ENCODE data around the gene CFAP206. TPM values are rescaled to one million over a fixed set of nuclear protein-coding genes. Genes with fewer than 3 reads are reported as not detected.
"Not testable (repeated sequence)": the region's sequence is repeated elsewhere in the genome, so short reads cannot be mapped to it uniquely, and the experiment has no call there.

CFAP206 gene
- total RNA-seq, 1 experiment from 2014 or later: 7.7 TPM

DNA sequence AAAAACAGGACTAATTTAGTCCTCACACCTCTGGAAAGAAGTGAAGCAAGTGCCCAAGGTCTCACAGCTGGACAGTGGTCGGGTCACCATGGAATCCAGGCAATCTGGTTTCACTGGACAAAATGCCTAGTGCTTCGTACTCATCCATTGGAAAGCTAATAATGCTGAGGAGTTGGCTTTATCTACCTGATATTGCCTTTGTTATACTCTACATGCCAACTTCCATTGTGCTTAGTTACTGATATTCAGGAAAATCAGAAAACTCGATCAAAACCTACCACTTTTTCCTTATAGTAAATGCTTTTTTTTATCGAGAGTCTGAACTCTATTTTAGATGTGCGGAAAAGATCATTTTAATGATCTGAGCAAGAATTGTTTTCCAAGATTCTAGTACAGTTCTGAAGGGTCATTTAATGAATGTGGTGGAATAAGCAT, 966 bp downstream of the CFAP206 start:
- DNase-seq (ENCODE audit: low spot score): no peak
- in situ Hi-C loops (cut with HindIII; ENCODE audit: low sequenced_read_pairs): no loop called here

- in situ Hi-C loops (cut with HindIII; ENCODE audit: low sequenced_read_pairs): no loop called here
- no peak for DNase-seq (ENCODE audit: low spot score)
These were observed 11.5 kb downstream of the CFAP206 start for GRCh38 chr6:87419266-87419665.

GRCh38 chr6:87420360-87420759, 12.6 kb downstream of the CFAP206 start:
- DNase-seq (ENCODE audit: low spot score): no peak
- in situ Hi-C loops (cut with HindIII; ENCODE audit: low sequenced_read_pairs): no loop called here

DNA sequence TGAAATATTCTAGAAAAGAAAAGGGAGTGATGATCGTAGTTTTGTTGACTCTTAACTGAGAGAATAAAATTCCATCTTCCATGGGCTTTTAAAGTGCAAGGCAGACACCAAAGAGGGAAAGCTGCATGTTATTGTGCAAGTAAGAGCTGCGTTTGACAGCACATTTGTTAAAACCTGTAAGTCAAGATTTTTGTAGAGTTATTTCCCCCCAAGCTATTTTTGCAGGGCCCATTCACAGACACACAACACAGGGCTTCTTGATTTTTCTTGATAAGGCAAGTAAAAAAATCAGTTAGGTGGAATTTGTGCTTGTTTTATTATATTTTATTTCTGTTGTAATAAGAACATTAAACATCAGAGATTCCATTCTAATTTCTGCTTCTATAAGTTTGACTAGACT, 13.8 kb downstream of the CFAP206 start:
- in situ Hi-C loops (cut with HindIII; ENCODE audit: low sequenced_read_pairs): no loop called here

DNA sequence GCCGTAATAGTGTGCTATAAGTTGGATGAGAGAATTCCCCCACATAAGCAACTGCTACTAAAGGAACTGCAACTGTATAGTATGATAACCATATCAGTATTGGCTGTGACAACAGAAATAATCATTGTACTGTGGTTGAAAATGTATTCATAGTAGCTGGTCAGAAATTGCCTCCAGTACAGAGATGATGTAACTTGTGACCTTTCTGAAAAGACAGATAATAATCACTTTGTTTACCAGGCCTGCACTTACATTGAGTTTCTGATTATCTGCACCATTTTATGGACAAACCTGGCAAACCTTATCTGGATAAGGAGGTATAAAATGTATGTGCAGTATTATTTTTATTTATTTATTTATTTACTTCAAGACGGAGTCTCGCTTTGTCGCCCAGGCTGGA, 19.0 kb downstream of the CFAP206 start:
- in situ Hi-C loops (cut with HindIII; ENCODE audit: low sequenced_read_pairs): no loop called here
- DNase-seq (ENCODE audit: low spot score): no peak

More for the DNA sequence above, 13.8 kb downstream of the CFAP206 start:
- DNase-seq (ENCODE audit: low spot score): no peak

DNA sequence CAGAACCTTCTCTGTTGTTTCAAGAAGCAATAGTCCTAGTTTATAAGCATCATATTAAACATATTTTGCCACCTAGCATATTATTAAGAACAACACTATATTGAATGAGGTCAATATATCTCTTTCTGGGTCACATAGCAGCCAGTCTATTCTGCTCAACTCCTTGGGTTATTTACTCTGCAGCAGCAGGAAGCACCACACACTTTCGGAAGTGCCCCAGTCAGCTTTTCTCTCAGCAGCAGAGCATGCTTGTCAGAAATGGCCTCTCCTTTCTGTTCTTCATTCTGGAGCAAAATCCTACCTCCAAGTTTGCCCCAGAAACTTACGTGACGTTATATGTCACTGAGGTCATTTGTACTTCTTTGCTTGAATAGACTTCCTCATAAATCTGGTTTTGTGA, 22.7 kb downstream of the CFAP206 start:
- in situ Hi-C loops (cut with HindIII; ENCODE audit: low sequenced_read_pairs): no loop called here
- no peak for DNase-seq (ENCODE audit: low spot score)

DNA sequence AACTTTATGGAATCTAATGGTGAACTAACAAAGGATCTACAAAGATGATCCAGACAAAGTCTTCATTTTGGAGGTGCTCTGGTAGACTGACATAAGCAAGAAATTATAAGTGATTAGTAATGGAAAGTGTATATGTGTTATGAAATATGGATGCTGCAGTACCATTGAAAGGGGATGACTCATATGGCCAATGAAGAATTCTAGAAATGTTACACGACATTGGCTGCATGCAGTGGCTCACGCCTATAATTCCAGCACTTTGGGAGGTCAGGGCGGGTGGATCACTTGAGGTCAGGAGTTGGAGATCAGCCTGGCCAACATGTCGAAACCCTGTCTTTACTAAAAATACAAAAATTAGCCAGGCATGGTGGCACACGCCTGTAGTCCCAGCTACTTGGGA, 23.5 kb downstream of the CFAP206 start:
- in situ Hi-C loops (cut with HindIII; ENCODE audit: low sequenced_read_pairs): no loop called here
- DNase-seq (ENCODE audit: low spot score): no peak

DNA sequence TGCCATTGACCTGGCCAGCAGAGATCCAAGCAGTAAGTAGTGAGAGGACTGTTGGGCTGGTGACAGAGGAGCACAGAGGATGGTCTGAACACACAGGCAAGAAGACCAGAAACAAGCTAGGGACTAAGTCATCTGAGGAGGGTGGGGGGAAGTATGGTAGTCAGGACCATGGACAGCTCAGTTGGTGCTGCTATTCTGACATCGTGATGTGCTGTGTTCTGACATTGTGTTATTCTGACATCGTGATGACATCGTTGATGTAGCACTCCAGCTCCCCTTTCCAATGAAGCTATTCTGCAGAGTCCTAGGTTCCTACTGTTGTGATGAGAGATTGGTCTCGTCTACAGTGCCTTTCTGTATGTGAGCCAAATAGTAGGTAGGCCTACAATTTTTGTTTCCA, 28.7 kb downstream of the CFAP206 start:
- DNase-seq (ENCODE audit: low spot score): no peak

GRCh38 chr6:87441711-87442110, 33.9 kb downstream of the CFAP206 start:
- DNase-seq (ENCODE audit: low spot score): no peak
- in situ Hi-C loops (cut with HindIII; ENCODE audit: low sequenced_read_pairs): no loop called here

More for the DNA sequence above, 28.7 kb downstream of the CFAP206 start:
- in situ Hi-C loops (cut with HindIII; ENCODE audit: low sequenced_read_pairs): no loop called here

- no peak for DNase-seq (ENCODE audit: low spot score)
- in situ Hi-C loops (cut with HindIII; ENCODE audit: low sequenced_read_pairs): no loop called here
These were observed 36.6 kb downstream of the CFAP206 start for GRCh38 chr6:87444362-87444761.

DNA sequence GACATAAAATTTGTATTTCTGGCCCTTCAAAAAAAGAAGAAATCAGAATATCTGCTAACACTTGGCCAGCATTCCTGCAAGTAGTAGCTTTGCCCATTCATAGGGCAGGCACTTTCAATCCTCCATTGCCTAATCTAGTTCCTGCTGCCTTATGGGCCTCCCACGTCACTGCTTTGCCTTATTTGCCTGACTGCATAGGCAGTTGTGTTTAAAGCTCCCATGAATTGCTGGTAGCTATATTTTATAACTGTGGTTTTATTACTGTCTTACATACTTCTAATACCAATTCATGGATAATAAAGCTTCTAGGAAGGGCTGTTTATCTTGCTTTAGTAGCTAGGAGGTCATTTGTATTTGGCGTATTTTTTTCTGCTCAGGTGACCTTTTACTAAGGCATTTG, 57.3 kb downstream of the CFAP206 start:
- DNase-seq (ENCODE audit: low spot score): no peak
- in situ Hi-C loops (cut with HindIII; ENCODE audit: low sequenced_read_pairs): no loop called here

DNA sequence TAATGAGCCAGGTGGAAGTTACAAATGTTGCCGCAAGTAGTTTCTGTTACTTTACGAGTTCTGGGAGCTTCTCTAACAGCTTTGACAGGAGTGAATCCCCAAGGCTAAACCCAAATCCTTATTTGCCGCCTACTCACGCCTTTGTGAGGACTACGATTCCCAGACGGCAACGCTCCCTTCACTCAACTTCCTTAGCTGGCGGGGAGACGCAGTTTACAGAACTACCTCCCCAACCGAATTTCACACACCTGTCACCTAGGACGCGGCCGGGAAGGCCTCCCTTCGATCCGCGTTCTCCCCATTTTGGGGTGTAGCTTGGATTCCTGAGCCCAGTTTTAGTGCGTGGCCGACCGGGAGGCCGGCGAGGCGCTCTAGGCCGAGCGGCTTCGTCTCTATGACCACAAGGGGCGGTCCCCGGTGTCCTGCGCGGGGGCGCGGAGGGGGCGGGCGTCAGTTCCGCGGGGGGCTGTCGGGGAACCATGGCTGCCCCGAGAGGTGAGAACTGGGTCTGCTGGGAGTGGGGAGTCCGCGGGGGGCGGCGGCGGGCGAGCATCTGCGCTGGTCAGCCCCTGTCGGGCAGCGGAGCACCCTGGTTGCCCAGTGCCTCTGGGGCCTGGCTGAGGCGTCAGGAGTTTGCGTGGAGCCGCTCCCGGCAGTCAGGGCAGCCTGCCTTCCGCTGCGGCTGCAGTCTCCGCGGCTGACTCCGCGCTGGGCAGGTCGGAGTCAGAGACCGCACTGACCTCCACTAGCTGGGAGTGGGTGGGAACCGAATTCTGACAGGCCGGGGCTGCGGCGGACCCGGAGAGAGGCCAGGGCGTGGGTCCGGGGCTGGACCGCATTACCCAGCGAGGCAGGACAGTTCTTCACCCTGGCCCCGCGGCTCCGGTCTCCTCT, 65.0 kb downstream of the CFAP206 start, which contains the start of gene SLC35A1:
Gene SLC35A1 (plus strand): TSS at position 450 of the 894 bp plus-strand sequence. CDS start 30 bp downstream, at position 480.
- in situ Hi-C loops (cut with HindIII; ENCODE audit: low sequenced_read_pairs): no loop called here
- DNase-seq (ENCODE audit: low spot score): peak; percentile 91

GRCh38 chr6:87473419-87473903, 65.7 kb downstream of the CFAP206 start:
- DNase-seq (ENCODE audit: low spot score): no peak
- in situ Hi-C loops (cut with HindIII; ENCODE audit: low sequenced_read_pairs): no loop called here

GRCh38 chr6:87481931-87482330, 74.2 kb downstream of the CFAP206 start:
- in situ Hi-C loops (cut with HindIII; ENCODE audit: low sequenced_read_pairs): no loop called here
- no peak for DNase-seq (ENCODE audit: low spot score)

- in situ Hi-C loops (cut with HindIII; ENCODE audit: low sequenced_read_pairs): no loop called here
- no peak for DNase-seq (ENCODE audit: low spot score)
These were observed 74.6 kb downstream of the CFAP206 start for GRCh38 chr6:87482366-87482765.

DNA sequence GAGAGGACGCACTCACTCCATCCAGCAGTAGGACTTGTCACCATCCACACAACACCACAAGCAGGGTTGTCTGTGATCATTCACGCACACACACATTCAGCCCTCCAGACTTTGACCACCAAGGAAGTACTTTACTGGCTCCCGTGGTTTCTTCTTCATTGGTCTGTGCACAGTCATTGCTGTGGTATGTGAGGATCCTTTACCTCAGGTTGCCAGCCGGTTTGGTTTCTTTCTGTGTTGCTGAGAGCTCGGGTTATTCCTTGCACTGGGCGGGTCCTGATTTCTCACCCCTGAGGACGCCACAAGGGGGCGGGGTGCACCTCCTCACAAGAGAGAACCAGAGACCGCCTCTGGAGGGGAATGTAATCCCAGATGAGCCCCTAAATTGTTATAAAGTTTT, 76.2 kb downstream of the CFAP206 start:
- no peak for DNase-seq (ENCODE audit: low spot score)
- in situ Hi-C loops (cut with HindIII; ENCODE audit: low sequenced_read_pairs): no loop called here

- DNase-seq (ENCODE audit: low spot score): no peak
- in situ Hi-C loops (cut with HindIII; ENCODE audit: low sequenced_read_pairs): no loop called here
These were observed 76.7 kb downstream of the CFAP206 start for GRCh38 chr6:87484491-87484890.

GRCh38 chr6:87487555-87487954, 79.8 kb downstream of the CFAP206 start:
- in situ Hi-C loops (cut with HindIII; ENCODE audit: low sequenced_read_pairs): no loop called here

DNA sequence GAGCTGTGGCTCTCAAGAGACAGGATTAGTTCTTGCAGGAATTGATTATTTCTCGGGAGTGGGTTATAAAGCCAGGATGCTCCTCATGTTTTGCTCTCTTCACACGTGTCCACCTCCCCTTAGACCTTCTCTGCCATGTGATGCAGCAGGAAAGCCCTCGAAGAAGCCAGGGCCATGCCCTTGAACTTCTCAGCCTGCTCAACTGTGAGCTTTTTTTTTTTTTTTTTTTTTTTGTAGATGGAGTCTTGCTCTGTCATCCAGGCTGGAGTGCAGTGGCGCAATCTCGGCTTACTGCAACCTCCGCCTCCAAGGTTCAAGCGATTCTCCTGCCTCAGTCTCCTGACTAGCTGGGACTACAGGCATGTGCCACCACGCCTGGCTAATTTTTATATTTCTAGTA, 81.6 kb downstream of the CFAP206 start:
- not testable (repeated sequence) for DNase-seq (ENCODE audit: low spot score)

More at GRCh38 chr6:87487555-87487954, 79.8 kb downstream of the CFAP206 start:
- no peak for DNase-seq (ENCODE audit: low spot score)

GRCh38 chr6:87494761-87495422, 87.1 kb downstream of the CFAP206 start:
- in situ Hi-C loops (cut with HindIII; ENCODE audit: low sequenced_read_pairs): no loop called here
- DNase-seq (ENCODE audit: low spot score): no peak

More for the DNA sequence above, 81.6 kb downstream of the CFAP206 start:
- in situ Hi-C loops (cut with HindIII; ENCODE audit: low sequenced_read_pairs): not testable (repeated sequence)

Measured in G401 (cell line).